ENCODE results near the gene COX18.

The COX18 gene

GRCh38 chr4:73069338-73070073, at the start of gene COX18:
COX18 (minus strand) TSS chr4:73069716; CDS start chr4:73069649, 67 bp downstream.
- peak; percentile 99 for DNase-seq

- DNase-seq = no peak
Observed at GRCh38 chr4:73109493-73109892, 40.0 kb upstream of the COX18 start.

GRCh38 chr4:73104695-73105094, 35.2 kb upstream of the COX18 start:
- DNase-seq = no peak

- DNase-seq = no peak
Observed at GRCh38 chr4:73103799-73104503, 34.4 kb upstream of the COX18 start.

- no peak for DNase-seq
Observed at GRCh38 chr4:73099143-73099542, 29.6 kb upstream of the COX18 start.

GRCh38 chr4:73098713-73099112, 29.2 kb upstream of the COX18 start:
- DNase-seq = no peak

GRCh38 chr4:73098016-73098415, 28.5 kb upstream of the COX18 start:
- DNase-seq = no peak

GRCh38 chr4:73092868-73093267, 23.4 kb upstream of the COX18 start:
- DNase-seq = no peak

GRCh38 chr4:73090738-73091137, 21.2 kb upstream of the COX18 start:
- DNase-seq = no peak

- DNase-seq = no peak
Observed at GRCh38 chr4:73087871-73088270, 18.4 kb upstream of the COX18 start.

- no peak for DNase-seq
Observed at GRCh38 chr4:73086095-73086868, 16.8 kb upstream of the COX18 start.

- DNase-seq = peak; percentile 10 to 31
Observed at GRCh38 chr4:73080789-73081188, 11.3 kb upstream of the COX18 start.

GRCh38 chr4:73075832-73076231, 6.3 kb upstream of the COX18 start:
- DNase-seq = no peak

- DNase-seq = no peak
Observed at GRCh38 chr4:73070074-73070390, 516 bp upstream of the COX18 start.

- peak; percentile 56 to 59 for DNase-seq
Observed at GRCh38 chr4:73068491-73069337, 802 bp downstream of the COX18 start.

- DNase-seq = no peak
Observed at GRCh38 chr4:73067971-73068394, 1.5 kb downstream of the COX18 start.

GRCh38 chr4:73066928-73067327, 2.6 kb downstream of the COX18 start:
- no peak for DNase-seq

- DNase-seq = no peak
Observed at GRCh38 chr4:73066445-73066844, 3.1 kb downstream of the COX18 start.

- DNase-seq = no peak
Observed at GRCh38 chr4:73064536-73064935, 5.0 kb downstream of the COX18 start.

GRCh38 chr4:73055241-73055897, 14.1 kb downstream of the COX18 start:
- no peak for DNase-seq

- DNase-seq = no peak
Observed at GRCh38 chr4:73053974-73054480, 15.5 kb downstream of the COX18 start.

- DNase-seq = no peak
Observed at GRCh38 chr4:73053076-73053475, 16.4 kb downstream of the COX18 start.

Measured in inflammatory macrophage treated with lipopolysaccharide for 1 hour (primary cell).